HG02943 (cell line): Measurements from ENCODE around the gene HSPA1L.
"Not testable (repeated sequence)": the region's sequence is repeated elsewhere in the genome, so short reads cannot be mapped to it uniquely, and the experiment has no call there.

Experiments used
- ATAC-seq: cut with Tn5 transposase; IDR thresholded peaks from one replicate; pipeline ENCODE4 v1.9.1; 2021; ENCODE audit warnings: mild to moderate bottlenecking, low read depth, moderate library complexity; ENCODE audit not compliant: unreplicated experiment

HSPA1L gene

GRCh38 chr6:31837369-31838113, 22.5 kb upstream of the HSPA1L start:
- ATAC-seq = no peak

GRCh38 chr6:31836474-31837368, 21.6 kb upstream of the HSPA1L start:
- ATAC-seq = no peak

- ATAC-seq = no peak
Measured at GRCh38 chr6:31836047-31836473, 21.0 kb upstream of the HSPA1L start.

- ATAC-seq = no peak
Measured at GRCh38 chr6:31834367-31835250, 19.5 kb upstream of the HSPA1L start.

- no peak for ATAC-seq
Measured at GRCh38 chr6:31831350-31832215, 16.5 kb upstream of the HSPA1L start.

GRCh38 chr6:31830886-31831335, 15.8 kb upstream of the HSPA1L start:
- no peak for ATAC-seq

- no peak for ATAC-seq
Measured at GRCh38 chr6:31829633-31830283, 14.7 kb upstream of the HSPA1L start.

GRCh38 chr6:31827286-31828079, 12.4 kb upstream of the HSPA1L start, which contains the start of gene HSPA1B:
Gene HSPA1B (plus strand): TSS chr6:31827738. CDS start chr6:31827951, 213 bp downstream.
- peak; percentile 57 for ATAC-seq

GRCh38 chr6:31826793-31827285, 11.8 kb upstream of the HSPA1L start:
- peak; percentile 8 for ATAC-seq

- ATAC-seq = no peak
Measured at GRCh38 chr6:31825553-31825952, 10.5 kb upstream of the HSPA1L start.

GRCh38 chr6:31823592-31824196, 8.6 kb upstream of the HSPA1L start:
- not testable (repeated sequence) for ATAC-seq

GRCh38 chr6:31822036-31822821, 7.1 kb upstream of the HSPA1L start:
- no peak for ATAC-seq

GRCh38 chr6:31821301-31822035, 6.4 kb upstream of the HSPA1L start:
- no peak for ATAC-seq

- not testable (repeated sequence) for ATAC-seq
Measured at GRCh38 chr6:31820399-31820798, 5.3 kb upstream of the HSPA1L start.

GRCh38 chr6:31819871-31820299, 4.8 kb upstream of the HSPA1L start:
- no peak for ATAC-seq

GRCh38 chr6:31817929-31818511, 2.9 kb upstream of the HSPA1L start:
- ATAC-seq = not testable (repeated sequence)
